GM18498 (cell line): ENCODE measurements around the gene KIRREL3.
A peak's percentile ranks its signal among the peaks of the same experiment; 100 is the strongest.
"Not testable (repeated sequence)": the region's sequence is repeated elsewhere in the genome, so short reads cannot be mapped to it uniquely, and the experiment has no call there.

Source experiments
- ATAC-seq: cut with Tn5 transposase; IDR thresholded peaks from one replicate; pipeline ENCODE4 v1.9.1; 2021; ENCODE audit warnings: mild to moderate bottlenecking, moderate library complexity; ENCODE audit not compliant: unreplicated experiment

KIRREL3 gene

DNA sequence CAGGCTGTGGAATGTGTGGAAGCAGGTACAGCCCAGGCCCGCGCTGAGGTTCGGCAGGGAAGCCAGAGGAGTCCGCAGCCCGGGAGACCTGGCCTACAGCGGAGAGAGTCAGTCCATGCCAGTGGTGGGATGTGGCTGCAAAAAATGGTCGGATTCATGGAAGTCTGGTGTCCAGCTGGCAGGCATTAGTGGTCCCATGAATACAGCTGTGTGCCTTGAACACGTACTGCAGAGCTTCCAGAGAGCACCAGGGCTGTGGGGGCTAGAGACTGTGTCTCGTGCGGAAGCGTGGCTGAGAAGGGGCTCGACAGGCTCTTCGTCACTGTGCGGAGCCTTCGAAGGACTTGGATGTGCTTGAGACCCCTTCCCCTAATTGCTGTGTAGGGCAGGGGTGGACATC is 604.3 kb downstream of the KIRREL3 start:
- ATAC-seq: not testable (repeated sequence)

GRCh38 chr11:126395784-126396183 is 604.8 kb downstream of the KIRREL3 start:
- not testable (repeated sequence) for ATAC-seq

GRCh38 chr11:126394634-126395072 is 605.9 kb downstream of the KIRREL3 start:
- ATAC-seq: not testable (repeated sequence)

- no peak for ATAC-seq
Measured at GRCh38 chr11:126394036-126394435, 606.5 kb downstream of the KIRREL3 start.

GRCh38 chr11:126393143-126393542 is 607.4 kb downstream of the KIRREL3 start:
- no peak for ATAC-seq

GRCh38 chr11:126392633-126393013 is 607.9 kb downstream of the KIRREL3 start:
- peak; percentile 23 for ATAC-seq

GRCh38 chr11:126391970-126392632 is 608.5 kb downstream of the KIRREL3 start:
- peak; percentile 75 for ATAC-seq

- ATAC-seq: no peak
Measured at GRCh38 chr11:126391286-126391954, 609.1 kb downstream of the KIRREL3 start.

GRCh38 chr11:126390272-126390867 is 610.2 kb downstream of the KIRREL3 start:
- no peak for ATAC-seq

GRCh38 chr11:126387857-126388256 is 612.7 kb downstream of the KIRREL3 start:
- ATAC-seq: no peak

DNA sequence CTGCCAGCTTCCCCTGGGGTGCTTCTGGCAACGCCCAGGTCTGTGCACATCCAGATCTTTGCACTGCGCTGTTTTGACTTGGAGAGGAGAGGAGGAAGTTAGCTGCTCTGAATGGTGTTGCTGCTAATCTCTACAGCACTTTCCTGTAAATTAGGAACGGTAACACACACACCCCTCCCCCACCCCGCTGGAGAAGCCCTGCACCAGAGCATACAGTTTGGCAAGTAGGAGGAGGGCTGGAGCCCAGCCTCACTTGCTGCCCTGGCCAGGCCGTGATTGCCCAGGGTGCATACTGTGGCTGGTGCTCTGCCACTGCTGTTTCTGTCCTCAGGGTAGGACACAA is 613.9 kb downstream of the KIRREL3 start:
- not testable (repeated sequence) for ATAC-seq

GRCh38 chr11:126385991-126386728 is 614.4 kb downstream of the KIRREL3 start:
- ATAC-seq: no peak

GRCh38 chr11:126384449-126385070 is 616.0 kb downstream of the KIRREL3 start:
- no peak for ATAC-seq

DNA sequence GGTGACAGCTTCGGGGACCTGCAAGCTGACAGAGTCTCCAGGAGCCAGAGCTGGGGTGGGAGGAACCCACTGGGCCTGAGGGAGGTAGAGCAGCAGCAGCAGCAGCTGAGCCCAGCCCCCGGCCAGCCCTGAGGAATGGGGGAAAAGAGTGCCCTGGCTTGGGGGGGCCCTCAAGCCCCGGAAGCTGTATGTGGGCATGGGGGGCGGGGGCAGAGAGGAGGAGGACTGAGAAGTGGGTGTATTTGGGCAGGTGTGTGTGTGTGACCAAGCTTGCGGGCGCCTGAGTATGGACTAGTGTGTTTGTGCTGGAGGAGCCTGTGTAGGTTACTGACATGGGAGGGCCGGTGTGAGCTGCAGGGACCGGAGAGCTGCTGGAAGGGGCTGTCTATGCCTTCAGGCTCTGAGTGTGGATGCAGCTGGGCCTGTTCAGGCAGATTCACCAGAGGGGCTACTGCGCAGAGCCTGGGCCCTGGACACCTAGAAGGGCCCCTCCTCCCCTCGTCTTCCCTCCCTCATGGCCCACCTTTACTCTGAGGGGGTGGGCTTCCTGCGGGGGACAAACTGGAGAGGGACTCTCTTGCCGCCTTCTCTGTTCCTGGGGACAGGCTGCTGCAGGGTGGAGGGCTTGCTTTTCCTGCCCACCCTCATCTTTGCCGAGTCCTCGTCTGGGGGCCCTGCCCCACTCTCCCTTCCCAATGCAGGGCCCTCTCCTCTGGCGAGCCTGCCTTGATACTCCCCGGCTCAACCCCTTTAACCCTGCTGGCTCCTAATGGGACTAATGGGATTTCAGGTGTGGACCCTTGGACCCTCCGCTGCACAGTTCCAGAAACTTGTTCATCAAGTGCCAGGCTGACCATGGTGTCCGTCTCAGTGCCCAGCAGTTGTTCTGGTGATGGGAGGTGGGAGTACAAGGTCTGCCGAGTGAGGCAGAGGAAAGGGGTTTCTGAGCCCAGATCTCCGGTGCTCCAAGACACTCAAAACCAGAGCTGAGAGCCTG is 616.9 kb downstream of the KIRREL3 start:
- no peak for ATAC-seq

- not testable (repeated sequence) for ATAC-seq
Measured at GRCh38 chr11:126382641-126383040, 617.9 kb downstream of the KIRREL3 start.

GRCh38 chr11:126381960-126382359 is 618.6 kb downstream of the KIRREL3 start:
- ATAC-seq: not testable (repeated sequence)

DNA sequence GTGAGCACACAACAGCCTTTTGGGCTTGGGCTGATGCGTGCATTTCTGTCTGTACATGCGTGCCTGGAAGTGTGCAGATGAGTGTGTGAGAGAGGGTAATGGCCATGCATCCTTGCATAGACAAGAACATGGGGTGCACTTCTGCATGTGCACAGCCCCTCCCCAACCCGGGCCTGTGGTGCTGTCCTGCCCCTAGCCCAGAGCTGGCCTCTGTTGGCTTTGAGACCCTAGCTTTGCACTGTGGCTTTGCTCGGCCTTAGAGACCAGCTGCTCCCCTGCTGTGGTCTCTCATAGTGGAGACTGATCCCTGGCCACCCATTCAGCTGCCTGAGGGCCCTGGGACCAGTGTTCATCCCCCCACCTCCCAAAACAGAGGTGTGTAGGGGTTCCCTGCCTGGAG is 619.7 kb downstream of the KIRREL3 start:
- ATAC-seq: no peak

- ATAC-seq: no peak
Measured at GRCh38 chr11:126378763-126379162, 621.8 kb downstream of the KIRREL3 start.

DNA sequence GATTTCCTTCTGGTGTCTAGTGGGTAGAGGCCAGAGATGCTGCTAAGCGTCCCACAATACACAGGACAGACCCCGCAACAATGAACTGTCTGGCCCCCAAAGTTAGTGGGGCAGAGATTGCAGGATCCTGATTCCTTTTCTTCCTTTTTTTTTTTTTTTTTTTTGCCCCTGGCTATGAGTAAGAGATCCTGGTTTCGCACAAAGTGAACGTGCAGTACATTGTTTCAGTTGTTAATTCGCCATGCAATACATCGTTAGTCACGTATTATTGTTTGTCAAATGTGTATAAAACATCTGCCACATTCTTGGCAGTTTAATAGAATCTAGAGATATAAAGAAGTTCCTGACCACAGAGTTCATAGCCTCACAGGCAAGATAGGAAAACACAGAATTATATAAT is 624.8 kb downstream of the KIRREL3 start:
- no peak for ATAC-seq
